ENCODE results near the gene YEATS2. TPM values are rescaled to one million over a fixed set of nuclear protein-coding genes. Genes with fewer than 3 reads are reported as not detected.
"Not testable (repeated sequence)": the region's sequence is repeated elsewhere in the genome, so short reads cannot be mapped to it uniquely, and the experiment has no call there.

YEATS2 gene
- total RNA-seq, 4 donors from 2014 or later, result 5.7 to 10.8 (median 9.3) TPM

- no peak for ATAC-seq
- DNase-seq, result no peak
- intact Hi-C loops (cut with DNase I; ENCODE audit: low total_unique reads), result loop anchor here (2.0 kb wide), 1 partner anchor 62 kb away; no protein-coding TSS in a partner anchor
These were observed 1.2 kb downstream of the YEATS2 start for GRCh38 chr3:183698756-183699155.

GRCh38 chr3:183699238-183699947 lies 1.8 kb downstream of the YEATS2 start:
- DNase-seq (no peak), ATAC-seq (no peak)
- Histone ChIP-seq H3K27me3 (no peaks in the 10 kb centered on the region), H3K4me1 (peaks cover 14 to 22% of the 10 kb centered on the region in 2 donors), H3K27ac (peak overlapping the region; percentile 77 to 89 (median 88)), H3K36me3 (no peaks in the 10 kb centered on the region), H3K9me3 (no peaks in the 10 kb centered on the region), H3K4me3 (peak overlapping the region; percentile 63 to 98 (median 80))
- intact Hi-C loops (cut with DNase I; ENCODE audit: low total_unique reads), result loop anchor here (2.0 kb wide), 1 partner anchor 63 kb away; no protein-coding TSS in a partner anchor
- in situ Hi-C loops (cut with MboI; ENCODE audit: low sequenced_read_pairs in 4 of 4), result no loop called here
- TF ChIP-seq POLR2A (IDR thresholded peaks at IDR 0.05), result no peak
- TF ChIP-seq CTCF (IDR thresholded peaks at IDR 0.05 in 4 of 5, conservative IDR thresholded peaks at IDR 0.05 in 1 of 5), result no peak

More at GRCh38 chr3:183698756-183699155, 1.2 kb downstream of the YEATS2 start:
- Histone ChIP-seq H3K4me3 (peak overlapping the region; percentile 63 to 98 (median 80)), H3K4me1 (peaks cover 14 to 22% of the 10 kb centered on the region in 2 donors), H3K27ac (peak overlapping the region; percentile 77 to 89 (median 88)), H3K27me3 (no peaks in the 10 kb centered on the region), H3K9me3 (no peaks in the 10 kb centered on the region), H3K36me3 (no peaks in the 10 kb centered on the region)
- in situ Hi-C loops (cut with MboI; ENCODE audit: low sequenced_read_pairs in 4 of 4), result no loop called here
- no peak for TF ChIP-seq CTCF (IDR thresholded peaks at IDR 0.05 in 4 of 5, conservative IDR thresholded peaks at IDR 0.05 in 1 of 5)
- TF ChIP-seq POLR2A (IDR thresholded peaks at IDR 0.05), result no peak

- in situ Hi-C loops (cut with MboI; ENCODE audit: low sequenced_read_pairs in 4 of 4) (no loop called here), intact Hi-C loops (cut with DNase I; ENCODE audit: low total_unique reads) (no loop called here)
- H3K4me3 ChIP-seq, result no peak overlapping the region
- no peak overlapping the region for H3K27ac ChIP-seq
- peaks cover 14 to 22% of the 10 kb centered on the region in 2 donors for H3K4me1 ChIP-seq
- ATAC-seq (no peak), DNase-seq (no peak)
- no peaks in the 10 kb centered on the region for H3K27me3 ChIP-seq
- H3K36me3 ChIP-seq, result no peaks in the 10 kb centered on the region
- TF ChIP-seq CTCF (IDR thresholded peaks at IDR 0.05 in 4 of 5, conservative IDR thresholded peaks at IDR 0.05 in 1 of 5), result no peak
- TF ChIP-seq POLR2A (IDR thresholded peaks at IDR 0.05), result no peak
- H3K9me3 ChIP-seq, result no peaks in the 10 kb centered on the region
These were observed 4.1 kb downstream of the YEATS2 start for GRCh38 chr3:183701744-183702143.

GRCh38 chr3:183703892-183704291 lies 6.3 kb downstream of the YEATS2 start:
- H3K27ac ChIP-seq; ATAC-seq; DNase-seq; H3K27me3 ChIP-seq; H3K4me3 ChIP-seq; in situ Hi-C loops (cut with MboI; ENCODE audit: low sequenced_read_pairs in 4 of 4); intact Hi-C loops (cut with DNase I; ENCODE audit: low total_unique reads); H3K36me3 ChIP-seq; H3K9me3 ChIP-seq: not testable (repeated sequence)
- H3K4me1 ChIP-seq, result peaks cover 6 to 15% of the 10 kb centered on the region in 2 donors

GRCh38 chr3:183710231-183710630 lies 12.6 kb downstream of the YEATS2 start:
- Histone ChIP-seq H3K36me3 (no peaks in the 10 kb centered on the region), H3K4me3 (no peak overlapping the region), H3K9me3 (no peaks in the 10 kb centered on the region), H3K4me1 (no peaks in the 10 kb centered on the region), H3K27ac (no peak overlapping the region), H3K27me3 (no peaks in the 10 kb centered on the region)
- DNase-seq, result no peak
- in situ Hi-C loops (cut with MboI; ENCODE audit: low sequenced_read_pairs in 4 of 4), result no loop called here
- ATAC-seq, result no peak
- no peak for TF ChIP-seq POLR2A (IDR thresholded peaks at IDR 0.05)
- intact Hi-C loops (cut with DNase I; ENCODE audit: low total_unique reads), result no loop called here
